Activated naive CD4-positive, alpha-beta T cell treated with Interleukin-2 at 50 U/mL for 16 hours (primary cell): ENCODE results near the gene SNRNP40.
"Not testable (repeated sequence)": the region's sequence is repeated elsewhere in the genome, so short reads cannot be mapped to it uniquely, and the experiment has no call there.

ENCODE experiments used
- DNase-seq: peaks from one replicate; pipeline ENCODE4 v3.0.0-alpha.2; 2020

The SNRNP40 gene

GRCh38 chr1:31296486-31297276 lies at the start of gene SNRNP40, which contains the start of gene ZCCHC17:
SNRNP40 (minus strand) TSS chr1:31296788; CDS start chr1:31296751, 37 bp downstream.
ZCCHC17 (plus strand) TSS chr1:31297032; CDS start chr1:31310099, 13,067 bp downstream.
- peak; percentile 94 for DNase-seq

GRCh38 chr1:31345635-31346034 lies 49.0 kb upstream of the SNRNP40 start:
- no peak for DNase-seq

DNA sequence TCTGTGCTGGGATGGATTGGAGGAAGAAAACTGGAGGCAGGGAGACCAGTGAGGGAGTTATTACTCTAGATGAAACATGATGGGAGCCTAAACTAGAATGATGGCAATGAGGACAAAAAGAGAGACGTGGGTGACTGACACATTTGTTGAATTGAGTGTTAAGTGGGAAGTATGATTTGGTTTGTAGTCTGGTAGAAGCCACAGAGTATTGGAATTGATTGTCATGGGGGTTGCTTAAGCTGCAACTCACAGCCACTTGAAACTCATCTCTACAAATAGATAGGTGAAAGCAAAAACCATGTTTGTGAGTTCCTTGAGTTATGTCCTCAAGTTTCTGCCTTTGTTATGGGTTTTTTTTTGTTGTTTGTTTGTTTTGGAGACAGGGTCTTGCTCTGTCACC lies 47.9 kb upstream of the SNRNP40 start:
- no peak for DNase-seq

- no peak for DNase-seq
Measured at GRCh38 chr1:31336687-31337467, 40.3 kb upstream of the SNRNP40 start.

DNA sequence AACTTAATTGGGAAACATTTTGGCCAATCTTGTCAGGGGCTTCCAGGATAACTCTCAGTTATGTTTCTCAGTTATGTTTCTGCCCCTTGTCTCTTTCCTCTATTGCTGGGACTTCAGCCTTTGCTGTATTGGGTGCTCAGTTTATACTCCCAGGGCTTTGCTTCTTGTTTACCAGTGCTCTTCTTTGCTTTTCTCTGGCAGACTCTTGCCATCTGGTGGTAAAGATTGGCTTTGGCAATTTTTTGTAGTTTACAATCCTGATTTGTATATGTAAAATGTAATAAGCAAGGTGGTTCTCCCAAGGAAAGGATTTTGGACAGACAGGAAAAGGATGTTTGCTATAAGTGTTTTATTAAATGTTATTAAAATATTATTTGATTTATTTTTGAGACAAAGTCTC lies 38.4 kb upstream of the SNRNP40 start:
- DNase-seq = no peak

GRCh38 chr1:31327381-31327780 lies 30.8 kb upstream of the SNRNP40 start:
- DNase-seq = no peak

DNA sequence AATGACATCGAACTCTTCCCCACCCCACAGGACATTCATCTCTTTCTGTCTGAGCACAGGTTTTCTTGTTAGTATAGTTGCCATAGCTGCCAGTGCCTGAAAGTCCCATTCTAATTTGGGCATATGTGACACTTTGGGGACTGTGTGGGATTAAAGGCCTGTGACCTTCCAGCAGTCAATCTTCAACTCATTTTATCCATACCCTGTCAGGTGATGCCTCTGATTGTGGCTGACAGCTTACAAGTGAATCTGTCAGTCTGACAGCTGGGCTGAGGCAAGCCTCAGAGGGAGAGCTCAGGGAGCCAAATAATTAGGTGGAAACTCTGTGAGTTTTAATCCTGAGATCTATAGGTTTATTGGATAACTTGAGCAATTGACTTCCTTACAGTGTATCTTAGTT lies 29.9 kb upstream of the SNRNP40 start:
- no peak for DNase-seq

- DNase-seq = no peak
Measured at GRCh38 chr1:31324992-31325391, 28.4 kb upstream of the SNRNP40 start.

GRCh38 chr1:31324093-31324492 lies 27.5 kb upstream of the SNRNP40 start:
- DNase-seq = no peak

- no peak for DNase-seq
Measured at GRCh38 chr1:31318146-31318545, 21.6 kb upstream of the SNRNP40 start.

- DNase-seq = no peak
Measured at GRCh38 chr1:31315902-31316301, 19.3 kb upstream of the SNRNP40 start.

DNA sequence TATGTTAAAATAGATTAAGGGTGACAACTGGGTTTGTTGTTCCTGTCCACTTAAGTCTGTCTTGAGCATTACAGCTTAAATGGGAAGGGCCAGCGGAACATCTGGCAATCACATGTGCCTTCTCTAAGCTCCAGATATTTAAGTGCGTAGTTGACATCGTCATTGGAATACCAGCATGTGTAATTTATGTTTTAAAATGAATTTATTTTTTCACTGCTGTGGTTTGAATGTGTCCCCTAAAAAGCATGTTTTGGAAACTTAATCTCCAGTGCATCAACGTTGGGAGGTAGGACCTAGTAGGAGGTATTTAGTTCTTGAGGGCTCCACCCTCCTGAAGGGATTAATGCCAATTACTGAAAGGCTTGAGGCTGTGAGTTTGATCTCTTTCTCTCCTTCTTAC lies 13.6 kb upstream of the SNRNP40 start:
- no peak for DNase-seq

DNA sequence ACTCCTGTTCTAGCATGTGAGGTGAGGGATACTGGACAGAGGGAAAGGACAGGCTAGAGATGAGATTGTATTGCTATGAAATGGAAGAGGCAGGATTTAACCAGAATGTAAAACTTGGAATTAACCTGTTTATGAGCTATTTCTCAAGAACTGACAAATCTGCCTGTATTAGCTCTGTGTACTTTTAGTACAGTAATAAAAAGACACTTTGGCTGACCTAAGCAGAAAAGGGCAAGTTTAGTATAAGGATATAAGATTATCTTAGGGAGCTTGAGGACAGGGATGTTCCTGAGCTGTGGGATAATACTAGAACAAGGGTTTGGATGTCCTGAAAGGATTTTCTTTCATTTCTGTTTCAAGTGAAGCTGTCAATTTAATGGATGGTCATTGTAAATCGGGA lies 11.4 kb upstream of the SNRNP40 start:
- DNase-seq = no peak

DNA sequence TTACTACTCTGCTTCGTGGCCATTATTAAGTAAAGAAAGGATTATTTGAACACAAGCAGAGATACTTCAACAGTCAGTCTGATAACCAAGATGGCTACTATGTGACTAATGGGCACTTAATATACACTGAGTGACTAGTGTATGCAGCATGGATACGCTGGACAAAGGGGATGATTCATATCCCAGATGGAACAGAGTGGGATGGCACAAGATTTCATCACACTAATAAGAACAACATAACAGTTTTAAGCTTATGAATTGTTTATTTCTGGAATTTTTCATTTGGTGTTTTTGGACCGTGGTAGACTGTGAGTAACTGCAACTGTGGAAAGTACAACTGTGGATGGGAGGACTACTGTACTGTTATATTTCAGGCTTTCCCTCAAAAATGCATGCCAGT lies 9.7 kb upstream of the SNRNP40 start:
- DNase-seq = no peak

DNA sequence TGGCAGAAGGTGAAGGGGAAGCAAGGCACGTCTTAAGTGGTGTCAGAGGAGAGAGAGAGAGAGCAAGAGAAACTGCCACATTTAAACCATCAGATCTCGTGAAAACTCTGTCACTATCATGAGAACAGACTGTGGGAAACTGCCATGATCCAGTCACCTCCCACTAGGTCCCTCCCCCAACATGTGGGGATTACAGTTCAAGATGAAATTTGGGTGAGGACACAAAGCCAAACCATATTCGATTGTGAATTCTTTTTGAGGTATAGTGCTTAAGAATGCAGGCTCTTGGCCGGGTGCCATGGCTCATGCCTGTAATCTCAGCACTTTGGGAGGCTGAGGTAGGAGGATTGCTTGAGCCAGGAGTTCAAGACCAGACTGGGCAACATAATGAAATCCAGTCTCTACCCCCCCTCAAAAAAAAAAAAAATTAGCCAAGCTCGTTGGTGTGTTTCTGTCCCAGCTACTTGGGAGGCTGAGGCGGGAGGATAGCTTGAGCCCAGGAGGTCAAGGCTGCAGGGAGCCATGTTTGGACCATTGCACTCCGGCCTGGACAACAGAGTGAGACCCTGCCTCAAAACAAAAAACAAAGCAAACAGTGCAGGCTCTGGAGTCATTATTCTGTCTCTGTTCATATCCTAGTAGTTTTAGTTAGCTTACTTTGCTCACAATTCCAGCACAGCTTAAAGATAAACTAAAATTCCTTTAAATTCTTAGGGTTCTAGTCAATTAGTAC lies 6.3 kb upstream of the SNRNP40 start:
- no peak for DNase-seq

GRCh38 chr1:31300193-31300592 lies 3.6 kb upstream of the SNRNP40 start:
- no peak for DNase-seq

DNA sequence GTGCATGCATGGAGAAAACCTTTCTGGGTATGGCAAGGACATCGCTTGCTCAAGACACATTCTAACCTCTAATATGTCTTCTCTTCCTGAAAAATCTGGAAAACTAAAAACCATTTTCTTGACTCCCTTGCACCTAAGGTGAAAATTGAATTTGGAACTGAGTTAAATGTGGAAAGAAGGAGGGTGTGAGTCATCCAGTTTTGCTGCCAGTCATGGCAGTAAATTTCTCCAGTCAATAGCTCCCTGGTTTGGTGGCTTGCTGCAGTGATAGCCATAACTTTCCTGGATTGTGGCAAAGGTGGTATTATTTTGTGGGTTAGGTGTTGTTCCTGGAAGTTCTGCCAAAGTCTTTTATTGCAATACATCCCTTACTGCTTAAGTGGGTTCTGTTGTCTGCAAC lies 2.8 kb upstream of the SNRNP40 start:
- no peak for DNase-seq

DNA sequence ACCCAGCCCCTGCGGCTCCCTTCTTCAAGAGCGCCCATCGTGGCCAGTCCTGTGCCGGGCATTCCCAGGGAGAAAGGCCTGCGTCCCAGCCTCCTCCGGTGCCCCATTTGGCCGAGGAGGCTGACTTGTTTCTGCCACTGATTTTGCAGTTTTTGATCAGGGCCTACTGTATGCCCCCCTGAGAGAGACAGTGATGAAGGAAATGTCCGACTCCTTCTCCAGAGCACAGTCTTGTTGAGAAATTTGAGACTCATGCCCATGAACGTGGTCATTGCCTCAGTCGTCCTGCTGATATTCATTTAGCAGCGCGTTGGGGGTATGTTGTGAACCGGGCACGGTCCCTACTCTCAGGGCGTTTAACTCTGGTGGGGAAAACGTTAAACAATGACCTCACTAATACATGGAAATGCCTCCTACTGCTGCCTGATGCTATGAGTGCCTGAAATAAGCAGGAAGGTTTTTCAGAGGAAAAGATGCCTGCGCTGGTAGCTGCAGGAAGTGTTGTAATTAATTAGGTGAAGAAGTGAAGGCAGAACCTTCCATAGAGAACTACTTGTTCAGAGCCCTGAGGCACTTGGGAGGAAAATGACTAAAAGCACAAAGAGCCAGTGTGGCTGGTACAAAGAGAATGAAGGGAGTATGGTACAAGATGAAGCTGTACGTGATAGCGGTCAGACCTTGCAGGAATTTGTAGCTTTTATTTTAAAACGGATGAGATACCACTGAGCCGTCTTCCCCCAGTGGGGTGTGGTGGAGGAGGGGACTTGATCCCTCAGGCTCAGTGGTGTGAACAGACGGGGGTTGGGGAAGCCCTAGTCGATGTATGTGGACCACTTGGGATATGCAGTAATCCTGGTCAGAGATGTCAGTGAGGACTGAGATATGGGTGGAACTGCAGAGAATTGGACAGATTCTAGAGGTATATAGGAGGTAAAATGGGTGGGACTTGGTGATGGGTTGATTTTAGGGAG lies 974 bp upstream of the SNRNP40 start:
- peak; percentile 4 for DNase-seq

DNA sequence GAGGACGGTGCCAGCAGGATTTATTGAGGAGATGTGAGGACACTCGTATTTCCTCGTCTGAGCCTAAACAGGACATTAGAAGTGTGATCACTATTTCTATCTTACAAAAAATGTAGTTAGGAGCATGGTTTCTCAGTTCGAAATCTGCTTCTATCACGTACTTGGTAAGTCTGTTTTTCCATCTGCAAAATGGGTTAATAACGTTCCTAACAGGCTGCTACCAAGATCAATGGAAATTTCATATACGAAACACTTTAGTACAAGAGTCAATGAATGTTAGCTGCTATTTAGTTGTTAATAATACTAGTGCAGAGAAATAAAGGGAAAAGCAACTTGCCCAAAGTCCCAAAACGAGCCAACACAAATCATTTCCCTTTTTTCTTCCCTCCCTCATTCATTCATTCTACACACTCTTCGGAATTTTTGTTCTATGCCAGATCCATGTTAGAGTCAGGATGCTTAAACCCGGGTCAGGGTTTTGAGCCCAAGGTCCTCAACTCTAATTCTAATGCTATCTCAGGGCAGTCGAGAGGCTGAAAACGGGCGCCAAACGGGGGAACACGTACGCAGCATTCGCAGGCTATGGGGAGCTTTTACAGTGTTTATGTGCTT lies 608 bp downstream of the SNRNP40 start:
- DNase-seq = no peak

- no peak for DNase-seq
Measured at GRCh38 chr1:31289021-31289420, 7.6 kb downstream of the SNRNP40 start.

- not testable (repeated sequence) for DNase-seq
Measured at GRCh38 chr1:31287791-31288190, 8.8 kb downstream of the SNRNP40 start.

GRCh38 chr1:31282426-31282825 lies 14.2 kb downstream of the SNRNP40 start:
- not testable (repeated sequence) for DNase-seq
